ENCODE data around the gene ADCY3.

DNA sequence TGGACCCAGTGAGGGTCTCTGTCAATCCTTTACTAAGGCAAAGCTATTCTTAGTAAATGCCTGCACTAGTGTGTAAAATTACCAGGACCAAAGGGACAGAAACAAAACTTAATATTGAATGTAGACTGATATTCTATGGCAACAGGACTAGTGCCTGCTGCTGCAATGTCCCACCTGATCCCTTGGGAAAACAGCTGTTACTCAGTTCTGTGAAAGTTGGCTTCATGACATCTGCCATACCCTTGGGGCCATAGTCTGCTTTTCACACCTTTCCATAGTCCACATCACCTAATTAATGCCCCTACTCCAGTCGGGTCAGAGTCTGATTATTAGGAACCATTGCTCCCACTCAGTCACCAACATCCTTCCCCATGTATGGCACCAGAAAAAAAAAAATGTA is 37.2 kb upstream of the ADCY3 start:
- TF ChIP-seq, protein P1, sequence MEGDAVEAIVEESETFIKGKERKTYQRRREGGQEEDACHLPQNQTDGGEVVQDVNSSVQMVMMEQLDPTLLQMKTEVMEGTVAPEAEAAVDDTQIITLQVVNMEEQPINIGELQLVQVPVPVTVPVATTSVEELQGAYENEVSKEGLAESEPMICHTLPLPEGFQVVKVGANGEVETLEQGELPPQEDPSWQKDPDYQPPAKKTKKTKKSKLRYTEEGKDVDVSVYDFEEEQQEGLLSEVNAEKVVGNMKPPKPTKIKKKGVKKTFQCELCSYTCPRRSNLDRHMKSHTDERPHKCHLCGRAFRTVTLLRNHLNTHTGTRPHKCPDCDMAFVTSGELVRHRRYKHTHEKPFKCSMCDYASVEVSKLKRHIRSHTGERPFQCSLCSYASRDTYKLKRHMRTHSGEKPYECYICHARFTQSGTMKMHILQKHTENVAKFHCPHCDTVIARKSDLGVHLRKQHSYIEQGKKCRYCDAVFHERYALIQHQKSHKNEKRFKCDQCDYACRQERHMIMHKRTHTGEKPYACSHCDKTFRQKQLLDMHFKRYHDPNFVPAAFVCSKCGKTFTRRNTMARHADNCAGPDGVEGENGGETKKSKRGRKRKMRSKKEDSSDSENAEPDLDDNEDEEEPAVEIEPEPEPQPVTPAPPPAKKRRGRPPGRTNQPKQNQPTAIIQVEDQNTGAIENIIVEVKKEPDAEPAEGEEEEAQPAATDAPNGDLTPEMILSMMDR (IDR thresholded peaks at IDR 0.05): no peak
- TF ChIP-seq POLR2A (IDR thresholded peaks at IDR 0.05): no peak
- no peak for TF ChIP-seq EP300 (IDR thresholded peaks at IDR 0.05)
